Loucy (cell line): Measurements from ENCODE around the gene KLHL10.
"Not testable (repeated sequence)": the region's sequence is repeated elsewhere in the genome, so short reads cannot be mapped to it uniquely, and the experiment has no call there.

Source experiments
- H2AFZ ChIP-seq: fragments of 200-600 bp; sonication (generic); 2 replicates; pipeline ENCODE4 v1.6.0; 2016; ENCODE audit warnings: antibody characterized with exemption, mild to moderate bottlenecking, low read length, moderate library complexity
- H3F3A ChIP-seq: fragments of 200-600 bp; 2 replicates; pipeline ENCODE4 v1.6.0; 2016; ENCODE audit warnings: antibody characterized with exemption, low read depth, mild to moderate bottlenecking
- H3K27me3 ChIP-seq: fragments of 200-600 bp; sonication (generic); 2 replicates; pipeline ENCODE4 v1.6.1; 2014; ENCODE audit warnings: low read length, mild to moderate bottlenecking; ENCODE audit not compliant: insufficient read depth, poor library complexity, severe bottlenecking
- H3K36me3 ChIP-seq: fragments of 200-600 bp; sonication (generic); 2 replicates; pipeline ENCODE4 v1.6.1; 2016; ENCODE audit warnings: low read length; ENCODE audit not compliant: insufficient read depth
- H3K4me1 ChIP-seq: fragments of 200-600 bp; sonication (generic); 2 replicates; pipeline ENCODE4 v1.5.1; 2014; ENCODE audit warnings: low read length, mild to moderate bottlenecking; ENCODE audit not compliant: insufficient read depth, poor library complexity, severe bottlenecking
- H3K4me2 ChIP-seq: fragments of 200-600 bp; sonication (generic); 2 replicates; pipeline ENCODE4 v1.6.0; 2014; ENCODE audit warnings: antibody characterized with exemption, low read length, low read depth, mild to moderate bottlenecking; ENCODE audit not compliant: poor library complexity, severe bottlenecking
- H3K4me3 ChIP-seq: fragments of 200-600 bp; sonication (generic); 2 replicates; pipeline ENCODE4 v1.5.1; 2014; ENCODE audit warnings: low read length, mild to moderate bottlenecking, mixed read lengths; ENCODE audit not compliant: poor library complexity, severe bottlenecking
- H3K79me2 ChIP-seq: fragments of 200-600 bp; sonication (generic); 2 replicates; pipeline ENCODE4 v1.6.1; 2014; ENCODE audit warnings: low read length; ENCODE audit not compliant: insufficient read depth
- H3K9ac ChIP-seq: fragments of 200-600 bp; sonication (generic); 2 replicates; pipeline ENCODE4 v1.6.0; 2014; ENCODE audit warnings: mild to moderate bottlenecking, low read depth, low read length, moderate library complexity; ENCODE audit not compliant: poor library complexity, severe bottlenecking
- H3K9me2 ChIP-seq: fragments of 200-600 bp; sonication (generic); replicated peaks from 2 replicates; pipeline ENCODE4 v1.6.1; 2016; ENCODE audit warnings: low read depth, low read length, mixed read lengths
- H3K9me3 ChIP-seq: fragments of 200-600 bp; sonication (generic); 2 replicates; pipeline ENCODE4 v1.6.1; 2014; ENCODE audit warnings: mild to moderate bottlenecking, antibody characterized with exemption, low read length, low read depth; ENCODE audit not compliant: insufficient read depth
- H4K20me1 ChIP-seq: fragments of 200-600 bp; sonication (generic); 2 replicates; pipeline ENCODE4 v1.6.0; 2014; ENCODE audit warnings: antibody characterized with exemption, low read length, mild to moderate bottlenecking; ENCODE audit not compliant: insufficient read depth, poor library complexity, severe bottlenecking
- EZH2phosphoT487 ChIP-seq: fragments of 200-600 bp; IDR thresholded peaks from 2 replicates; pipeline ENCODE4 v1.6.1; 2018; ENCODE audit warnings: antibody characterized with exemption, mild to moderate bottlenecking, moderate library complexity, borderline replicate concordance
- TF ChIP-seq, protein P1 (sequence below): fragments of 200-600 bp; sonication (generic); conservative IDR thresholded peaks from 2 replicates; pipeline ENCODE4 v1.5.1; 2014; ENCODE audit warnings: mild to moderate bottlenecking, antibody characterized with exemption, low read length

KLHL10 gene

DNA sequence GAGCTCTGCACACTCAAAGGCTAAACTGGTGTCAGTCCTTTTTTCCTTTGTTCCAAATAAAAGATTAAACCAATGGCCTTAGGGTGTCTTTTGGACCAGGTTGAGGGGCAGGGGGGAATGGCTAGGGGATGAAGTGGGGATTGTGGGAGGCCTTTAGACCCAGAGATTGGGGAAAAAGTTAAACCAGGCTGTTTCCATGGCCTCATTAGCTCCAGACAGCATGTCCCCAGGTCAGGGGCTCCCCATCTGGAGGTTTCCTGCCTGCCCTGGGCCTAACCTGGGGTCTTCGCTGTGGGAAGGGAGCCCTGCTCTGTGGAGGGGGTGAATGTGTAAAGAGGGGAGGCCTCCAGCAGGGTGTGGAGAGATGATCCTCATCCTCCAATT is 14.5 kb upstream of the KLHL10 start:
- no peaks in the 10 kb centered on the region for H3K9me3 ChIP-seq
- H3F3A ChIP-seq: no peaks in the 10 kb centered on the region
- no peak overlapping the region for H3K9ac ChIP-seq
- no peak overlapping the region for H3K4me3 ChIP-seq
- H3K79me2 ChIP-seq: no peaks in the 10 kb centered on the region
- H4K20me1 ChIP-seq: no peaks in the 10 kb centered on the region
- TF ChIP-seq, protein P1, sequence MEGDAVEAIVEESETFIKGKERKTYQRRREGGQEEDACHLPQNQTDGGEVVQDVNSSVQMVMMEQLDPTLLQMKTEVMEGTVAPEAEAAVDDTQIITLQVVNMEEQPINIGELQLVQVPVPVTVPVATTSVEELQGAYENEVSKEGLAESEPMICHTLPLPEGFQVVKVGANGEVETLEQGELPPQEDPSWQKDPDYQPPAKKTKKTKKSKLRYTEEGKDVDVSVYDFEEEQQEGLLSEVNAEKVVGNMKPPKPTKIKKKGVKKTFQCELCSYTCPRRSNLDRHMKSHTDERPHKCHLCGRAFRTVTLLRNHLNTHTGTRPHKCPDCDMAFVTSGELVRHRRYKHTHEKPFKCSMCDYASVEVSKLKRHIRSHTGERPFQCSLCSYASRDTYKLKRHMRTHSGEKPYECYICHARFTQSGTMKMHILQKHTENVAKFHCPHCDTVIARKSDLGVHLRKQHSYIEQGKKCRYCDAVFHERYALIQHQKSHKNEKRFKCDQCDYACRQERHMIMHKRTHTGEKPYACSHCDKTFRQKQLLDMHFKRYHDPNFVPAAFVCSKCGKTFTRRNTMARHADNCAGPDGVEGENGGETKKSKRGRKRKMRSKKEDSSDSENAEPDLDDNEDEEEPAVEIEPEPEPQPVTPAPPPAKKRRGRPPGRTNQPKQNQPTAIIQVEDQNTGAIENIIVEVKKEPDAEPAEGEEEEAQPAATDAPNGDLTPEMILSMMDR: no peak
- TF ChIP-seq EZH2phosphoT487: no peak
- no peak overlapping the region for H2AFZ ChIP-seq
- H3K36me3 ChIP-seq: no peaks in the 10 kb centered on the region
- no peaks in the 10 kb centered on the region for H3K27me3 ChIP-seq
- no peaks in the 10 kb centered on the region for H3K4me1 ChIP-seq
- H3K4me2 ChIP-seq: no peak overlapping the region
- H3K9me2 ChIP-seq: no peaks in the 10 kb centered on the region

DNA sequence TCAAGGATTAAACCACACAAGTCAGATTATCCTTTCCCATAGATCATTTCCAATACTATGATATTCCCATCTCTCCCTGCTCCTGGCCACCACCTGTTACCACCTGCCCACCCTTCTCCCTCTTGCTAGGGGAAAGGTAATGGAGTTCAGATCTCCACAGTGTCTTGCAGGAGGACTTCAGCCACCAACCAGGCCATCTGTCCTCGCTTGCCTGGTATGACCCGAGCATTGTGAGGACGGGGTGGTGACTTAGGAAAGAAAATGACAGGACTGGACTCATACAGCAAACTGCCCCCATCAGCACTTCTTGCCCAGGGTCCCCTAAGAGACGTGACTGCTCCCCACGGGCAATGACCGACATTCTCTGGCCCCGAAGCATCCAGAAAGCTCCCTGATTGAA is 14.0 kb upstream of the KLHL10 start:
- Histone ChIP-seq H3K36me3 (no peaks in the 10 kb centered on the region), H3K79me2 (no peaks in the 10 kb centered on the region), H4K20me1 (no peaks in the 10 kb centered on the region), H3F3A (no peaks in the 10 kb centered on the region), H3K4me3 (no peak overlapping the region), H3K4me2 (no peak overlapping the region), H3K9me3 (no peaks in the 10 kb centered on the region), H3K27me3 (no peaks in the 10 kb centered on the region), H2AFZ (no peak overlapping the region), H3K4me1 (no peaks in the 10 kb centered on the region), H3K9ac (no peak overlapping the region), H3K9me2 (no peaks in the 10 kb centered on the region)
- TF ChIP-seq EZH2phosphoT487: no peak

DNA sequence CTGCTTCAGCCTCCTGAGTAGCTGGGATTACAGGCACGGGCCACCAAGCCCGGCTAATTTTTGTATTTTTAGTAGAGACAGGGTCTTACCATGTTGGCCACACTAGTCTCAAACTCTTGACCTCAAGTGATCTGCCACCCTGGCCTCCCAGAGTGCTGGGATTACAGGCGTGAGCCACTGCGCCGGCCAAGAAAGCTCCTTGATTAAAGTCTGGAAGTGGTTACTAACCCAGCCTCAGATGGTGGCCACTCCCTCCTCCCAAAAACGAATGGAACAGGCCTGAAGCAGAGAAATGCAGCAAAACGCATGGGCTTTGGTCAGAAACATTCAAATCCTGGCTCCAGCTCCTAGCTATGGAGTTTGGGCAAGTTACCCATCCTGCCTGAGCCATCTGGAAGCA is 13.5 kb upstream of the KLHL10 start:
- no peaks in the 10 kb centered on the region for H4K20me1 ChIP-seq
- no peak overlapping the region for H2AFZ ChIP-seq
- TF ChIP-seq EZH2phosphoT487: no peak
- TF ChIP-seq, protein P1: no peak
- no peaks in the 10 kb centered on the region for H3K9me3 ChIP-seq
- H3F3A ChIP-seq: no peaks in the 10 kb centered on the region
- H3K9ac ChIP-seq: no peak overlapping the region
- H3K4me2 ChIP-seq: no peak overlapping the region
- H3K4me3 ChIP-seq: no peak overlapping the region
- no peaks in the 10 kb centered on the region for H3K27me3 ChIP-seq
- no peaks in the 10 kb centered on the region for H3K9me2 ChIP-seq
- no peaks in the 10 kb centered on the region for H3K79me2 ChIP-seq
- no peaks in the 10 kb centered on the region for H3K4me1 ChIP-seq
- H3K36me3 ChIP-seq: no peaks in the 10 kb centered on the region

DNA sequence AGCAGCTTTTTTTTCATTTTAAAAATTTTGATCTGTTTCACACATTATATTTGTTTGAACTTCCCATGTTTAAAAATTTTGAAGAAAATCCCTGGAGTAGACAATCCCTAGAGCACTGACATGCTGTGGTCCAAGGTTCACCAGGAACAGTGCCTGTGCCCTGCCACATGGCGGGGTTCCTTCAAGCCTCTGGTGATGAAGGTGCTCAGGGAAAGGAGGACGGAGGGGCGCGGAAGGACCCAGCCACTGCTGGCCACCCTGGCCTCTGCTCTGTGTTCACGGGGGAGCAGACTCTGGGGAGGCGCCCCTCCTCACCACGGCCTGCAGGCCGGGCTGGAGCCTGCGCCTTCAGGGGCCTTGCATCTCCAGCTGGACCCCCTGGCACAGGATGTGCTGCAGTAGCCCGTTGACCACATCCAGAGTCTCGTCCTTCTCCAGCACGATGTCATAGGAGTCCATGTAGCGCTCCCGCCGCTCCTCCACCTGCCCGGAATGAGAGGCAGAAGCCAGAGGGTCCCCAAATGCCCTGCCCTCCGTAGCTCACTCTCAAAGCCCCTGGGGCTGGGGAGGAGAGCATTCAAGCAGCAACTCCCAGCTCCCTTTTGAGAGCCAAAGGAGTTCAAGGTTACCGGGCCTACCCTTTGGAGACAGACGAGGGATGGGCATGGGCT is 12.3 kb upstream of the KLHL10 start:
- Histone ChIP-seq H3K36me3 (no peaks in the 10 kb centered on the region), H3K4me1 (no peaks in the 10 kb centered on the region), H3K4me2 (no peak overlapping the region), H2AFZ (no peak overlapping the region), H3K27me3 (no peaks in the 10 kb centered on the region), H4K20me1 (no peaks in the 10 kb centered on the region), H3K79me2 (no peaks in the 10 kb centered on the region), H3K9ac (no peak overlapping the region), H3K4me3 (no peak overlapping the region), H3K9me3 (no peaks in the 10 kb centered on the region), H3K9me2 (no peaks in the 10 kb centered on the region), H3F3A (no peaks in the 10 kb centered on the region)
- no peak for TF ChIP-seq EZH2phosphoT487
- TF ChIP-seq, protein P1: no peak

DNA sequence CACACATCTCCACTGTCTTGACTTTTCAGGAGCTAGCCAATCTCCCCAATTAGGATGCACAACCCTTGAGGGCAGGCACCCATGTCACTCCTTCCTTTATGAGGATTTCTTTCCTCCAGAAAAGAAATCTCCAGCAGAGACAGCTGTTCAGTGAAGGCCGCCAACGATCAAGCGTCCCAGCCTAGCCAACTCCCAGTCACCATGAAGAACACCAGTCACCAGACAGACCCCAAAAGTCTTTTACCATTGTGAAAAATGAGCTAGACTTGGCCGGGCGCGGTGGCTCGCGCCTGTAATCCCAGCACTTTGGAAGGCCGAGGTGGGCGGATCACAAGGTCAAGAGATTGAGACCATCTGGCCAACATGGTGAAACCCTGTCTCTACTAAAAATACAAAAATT is 7.7 kb upstream of the KLHL10 start:
- not testable (repeated sequence) for H3F3A ChIP-seq, H2AFZ ChIP-seq, H3K4me3 ChIP-seq, H3K79me2 ChIP-seq, H3K9ac ChIP-seq, H3K4me2 ChIP-seq, H4K20me1 ChIP-seq, H3K4me1 ChIP-seq, H3K9me2 ChIP-seq, H3K9me3 ChIP-seq, H3K36me3 ChIP-seq, H3K27me3 ChIP-seq
